VCaP (cell line): ENCODE measurements around the gene TRIM64.
"Not testable (repeated sequence)": the region's sequence is repeated elsewhere in the genome, so short reads cannot be mapped to it uniquely, and the experiment has no call there.

ENCODE experiments used
- H3K27ac ChIP-seq: fragments of 450-650 bp; 2 replicates; pipeline ENCODE4 v1.5.1; 2017
- TF ChIP-seq, protein P1 (sequence below): fragments of 450-650 bp; conservative IDR thresholded peaks from 2 replicates; pipeline ENCODE4 v1.5.1; 2017; ENCODE audit warnings: mild to moderate bottlenecking, moderate library complexity

Gene TRIM64, protein sequence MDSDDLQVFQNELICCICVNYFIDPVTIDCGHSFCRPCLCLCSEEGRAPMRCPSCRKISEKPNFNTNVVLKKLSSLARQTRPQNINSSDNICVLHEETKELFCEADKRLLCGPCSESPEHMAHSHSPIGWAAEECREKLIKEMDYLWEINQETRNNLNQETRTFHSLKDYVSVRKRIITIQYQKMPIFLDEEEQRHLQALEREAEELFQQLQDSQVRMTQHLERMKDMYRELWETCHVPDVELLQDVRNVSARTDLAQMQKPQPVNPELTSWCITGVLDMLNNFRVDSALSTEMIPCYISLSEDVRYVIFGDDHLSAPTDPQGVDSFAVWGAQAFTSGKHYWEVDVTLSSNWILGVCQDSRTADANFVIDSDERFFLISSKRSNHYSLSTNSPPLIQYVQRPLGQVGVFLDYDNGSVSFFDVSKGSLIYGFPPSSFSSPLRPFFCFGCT

DNA sequence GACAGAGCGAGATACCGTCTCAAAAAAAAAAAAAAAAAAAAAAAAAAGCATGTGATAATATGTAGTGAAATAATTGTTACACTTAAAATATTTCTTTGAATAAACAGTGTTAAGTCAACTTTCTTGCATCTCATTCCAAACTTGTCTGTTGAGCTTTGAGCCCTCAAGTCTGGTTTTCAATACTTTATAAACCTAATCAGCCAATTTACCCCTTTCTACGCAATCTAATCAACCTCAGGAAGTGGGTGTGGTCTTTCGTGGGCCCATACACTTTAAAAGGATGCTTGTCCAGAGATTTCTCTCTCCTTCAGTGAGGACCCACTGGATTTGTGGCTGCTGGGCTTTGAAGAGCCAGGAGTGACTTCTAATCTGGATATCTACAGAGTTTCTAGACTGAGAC lies at the start of gene TRIM64:
Gene TRIM64 (plus strand): TSS at position 301 of the 400 bp plus-strand sequence. CDS start 2,467 bp downstream, outside the sequence.
- not testable (repeated sequence) for H3K27ac ChIP-seq

DNA sequence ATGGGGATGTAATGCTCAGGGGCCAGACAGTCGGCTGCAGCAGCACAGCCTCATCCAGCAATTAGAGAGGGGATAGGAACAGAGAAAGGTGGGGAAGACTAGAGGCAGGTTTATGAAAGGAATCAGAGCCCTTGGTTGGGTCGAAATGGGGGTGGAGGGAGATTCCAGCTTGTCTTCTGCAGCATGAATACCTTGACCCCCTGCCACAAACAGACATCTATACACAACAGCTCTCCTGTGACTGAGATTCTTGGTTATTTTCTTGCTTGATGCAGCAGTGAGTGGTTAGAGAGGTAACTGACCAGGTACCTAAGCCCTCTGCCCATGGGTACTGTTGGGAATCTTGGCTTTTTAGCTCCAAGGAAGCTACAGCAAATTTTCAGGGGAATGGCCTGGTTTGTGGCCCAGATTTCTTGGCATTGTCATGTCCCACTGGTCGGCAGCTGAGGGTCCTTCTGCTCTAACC lies 43.6 kb upstream of the TRIM64 start, which contains the start of gene TRIM49D1:
Gene TRIM49D1 (minus strand): TSS at position 51 of the 466 bp plus-strand sequence. CDS start 4,535 bp downstream, outside the sequence.
- TF ChIP-seq, protein P1, sequence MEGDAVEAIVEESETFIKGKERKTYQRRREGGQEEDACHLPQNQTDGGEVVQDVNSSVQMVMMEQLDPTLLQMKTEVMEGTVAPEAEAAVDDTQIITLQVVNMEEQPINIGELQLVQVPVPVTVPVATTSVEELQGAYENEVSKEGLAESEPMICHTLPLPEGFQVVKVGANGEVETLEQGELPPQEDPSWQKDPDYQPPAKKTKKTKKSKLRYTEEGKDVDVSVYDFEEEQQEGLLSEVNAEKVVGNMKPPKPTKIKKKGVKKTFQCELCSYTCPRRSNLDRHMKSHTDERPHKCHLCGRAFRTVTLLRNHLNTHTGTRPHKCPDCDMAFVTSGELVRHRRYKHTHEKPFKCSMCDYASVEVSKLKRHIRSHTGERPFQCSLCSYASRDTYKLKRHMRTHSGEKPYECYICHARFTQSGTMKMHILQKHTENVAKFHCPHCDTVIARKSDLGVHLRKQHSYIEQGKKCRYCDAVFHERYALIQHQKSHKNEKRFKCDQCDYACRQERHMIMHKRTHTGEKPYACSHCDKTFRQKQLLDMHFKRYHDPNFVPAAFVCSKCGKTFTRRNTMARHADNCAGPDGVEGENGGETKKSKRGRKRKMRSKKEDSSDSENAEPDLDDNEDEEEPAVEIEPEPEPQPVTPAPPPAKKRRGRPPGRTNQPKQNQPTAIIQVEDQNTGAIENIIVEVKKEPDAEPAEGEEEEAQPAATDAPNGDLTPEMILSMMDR, result no peak
- no peak within 1 kb of the TSS for H3K27ac ChIP-seq

DNA sequence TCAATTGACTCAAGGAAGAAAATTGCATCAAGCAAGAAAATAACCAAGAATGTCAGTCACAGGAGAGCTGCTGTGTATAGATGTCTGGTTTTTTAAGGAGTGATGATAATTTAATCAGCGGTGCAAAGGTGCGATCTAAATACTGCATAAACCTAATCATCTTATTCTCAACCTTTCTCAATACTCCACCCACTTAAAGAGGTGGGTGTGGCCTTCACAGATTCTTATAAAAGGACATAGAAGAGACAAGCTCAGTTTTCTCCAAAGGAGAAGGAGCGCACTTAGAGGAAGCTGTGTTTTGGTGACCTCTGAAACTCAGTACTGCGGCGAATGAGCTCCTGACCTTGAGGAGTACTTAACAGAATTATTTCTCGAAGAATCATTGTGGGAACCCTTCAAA lies 42.1 kb upstream of the TRIM64 start, which contains the start of gene TRIM49D2:
Gene TRIM49D2 (plus strand): TSS at position 301 of the 400 bp plus-strand sequence. CDS start 2,698 bp downstream, outside the sequence.
- not testable (repeated sequence) for H3K27ac ChIP-seq

DNA sequence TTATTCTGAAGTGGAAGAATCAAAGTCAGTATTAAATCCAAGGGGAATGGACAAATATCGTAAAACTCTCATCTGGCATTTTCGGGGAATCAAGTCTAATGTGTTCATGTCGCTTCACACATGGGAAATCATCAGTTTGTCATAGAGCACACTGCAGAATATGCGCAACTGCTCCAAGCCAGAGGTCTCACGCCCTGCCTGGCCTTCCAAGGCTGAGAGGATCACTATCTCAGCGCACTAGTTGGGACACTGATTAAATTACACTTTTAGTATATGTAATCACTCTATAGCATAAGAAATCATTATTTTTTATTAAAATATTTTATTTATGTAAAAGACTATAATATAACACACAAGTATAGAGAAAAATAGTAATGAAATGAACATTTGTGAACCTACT lies 5.0 kb upstream of the TRIM64 start:
- not testable (repeated sequence) for H3K27ac ChIP-seq
